GM12875 (cell line): ENCODE results near the gene SH3GLB2.

Experiments used
- H3K4me3 ChIP-seq: one replicate; pipeline ENCODE4 v1.5.1; 2011; ENCODE audit warnings: low read depth, low read length, control low read depth
- CTCF ChIP-seq: IDR thresholded peaks from 2 replicates; pipeline ENCODE4 v1.5.1; 2011; ENCODE audit warnings: low read depth, mild to moderate bottlenecking, control low read depth, inconsistent platforms, low read length, moderate library complexity, borderline replicate concordance; ENCODE audit not compliant: insufficient read depth

SH3GLB2 gene

DNA sequence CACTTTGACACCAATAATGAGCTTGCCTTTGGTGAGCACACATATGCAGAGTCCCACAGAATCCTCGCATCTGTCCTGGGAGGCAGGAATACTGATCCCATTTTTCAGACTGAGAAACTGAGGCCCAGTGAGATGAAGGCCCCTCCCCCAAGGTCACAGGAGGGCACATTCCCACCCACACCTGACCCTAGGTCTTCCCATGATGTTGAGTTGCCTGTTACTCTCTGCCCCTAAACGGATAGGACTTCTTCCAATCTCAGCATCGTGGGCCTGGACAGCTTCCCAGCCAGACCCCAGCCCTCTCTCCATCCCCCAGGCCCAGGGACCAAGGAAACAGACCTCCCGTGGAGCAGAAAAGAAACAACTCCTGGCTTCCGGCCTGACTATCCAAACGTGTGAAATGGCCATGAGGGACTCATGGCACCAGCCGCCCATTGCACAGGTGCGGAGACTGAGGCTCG lies 877 bp downstream of the SH3GLB2 start:
- H3K4me3 ChIP-seq: peak overlapping the region; percentile 86
- no peak for TF ChIP-seq CTCF

- peak overlapping the region; percentile 86 for H3K4me3 ChIP-seq
- TF ChIP-seq CTCF: no peak
These were observed 1.5 kb downstream of the SH3GLB2 start for GRCh38 chr9:129026442-129027223.

- TF ChIP-seq CTCF: no peak
- no peak overlapping the region for H3K4me3 ChIP-seq
These were observed 4.3 kb downstream of the SH3GLB2 start for GRCh38 chr9:129023908-129024233.

DNA sequence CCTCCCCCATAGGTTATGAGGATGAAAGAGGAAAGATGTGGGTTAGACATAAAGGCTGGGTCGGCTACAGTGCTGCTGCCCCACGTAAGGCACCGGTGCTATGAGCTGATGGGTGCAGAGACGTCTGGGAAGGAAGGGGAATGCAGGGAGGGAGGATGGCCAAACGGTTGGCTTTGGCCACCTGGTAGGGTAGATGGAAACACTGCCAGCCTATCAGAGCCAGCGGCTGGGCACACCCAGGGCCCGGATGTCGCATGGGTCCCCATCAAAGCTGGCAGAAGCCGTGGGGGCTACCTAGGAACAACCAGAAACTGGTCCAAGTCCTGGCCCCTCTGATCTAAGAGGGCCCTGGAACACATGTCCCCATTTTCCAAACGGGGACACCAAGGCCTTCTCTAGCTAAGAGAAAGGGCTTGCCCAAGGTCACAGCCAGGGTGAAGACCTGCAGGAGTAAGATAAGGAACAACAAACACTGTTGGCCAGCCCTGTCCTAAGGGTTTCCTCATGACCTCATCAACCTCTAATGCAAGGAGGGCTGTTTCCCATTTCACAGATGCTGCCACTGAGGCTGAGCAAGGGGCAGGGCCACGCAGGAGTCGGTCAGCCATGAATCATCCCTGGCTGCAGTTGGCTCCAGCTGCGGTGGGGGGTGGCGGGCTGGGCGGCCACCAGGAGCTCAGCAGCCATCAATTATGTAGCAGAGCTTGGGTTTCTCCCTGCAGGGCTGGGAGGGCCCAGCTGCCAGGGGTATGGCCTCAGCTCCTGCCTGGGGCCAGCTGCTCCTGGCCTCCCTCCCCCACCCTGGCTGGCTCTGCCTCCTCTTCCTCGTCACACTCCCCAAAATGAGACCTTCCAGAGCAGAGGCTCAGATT lies 4.9 kb downstream of the SH3GLB2 start:
- no peak overlapping the region for H3K4me3 ChIP-seq
- no peak for TF ChIP-seq CTCF

DNA sequence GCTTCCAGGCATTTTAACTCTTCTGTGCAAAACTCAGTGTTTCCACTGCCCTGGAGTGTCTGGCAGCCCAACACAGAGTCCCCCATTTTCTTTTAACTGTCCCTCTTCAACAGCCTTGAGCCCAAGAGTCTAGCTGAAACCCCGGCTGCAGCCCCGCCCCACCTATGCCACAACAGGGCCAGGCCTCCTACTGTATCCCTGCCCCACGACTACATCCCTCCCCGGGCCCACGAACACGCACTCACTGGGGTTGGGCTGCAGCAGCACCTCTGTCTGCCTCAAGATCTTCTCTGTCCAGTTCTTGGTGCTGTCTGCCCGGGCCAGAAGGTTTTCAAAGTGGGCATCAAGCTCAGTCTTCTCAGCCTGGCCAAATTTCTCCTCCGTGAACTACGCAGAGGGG lies 6.1 kb downstream of the SH3GLB2 start:
- H3K4me3 ChIP-seq: no peak overlapping the region
- TF ChIP-seq CTCF: no peak

GRCh38 chr9:129021091-129021490 lies 7.0 kb downstream of the SH3GLB2 start:
- H3K4me3 ChIP-seq: no peak overlapping the region
- TF ChIP-seq CTCF: no peak

- no peak for TF ChIP-seq CTCF
- no peak overlapping the region for H3K4me3 ChIP-seq
These were observed 13.5 kb downstream of the SH3GLB2 start for GRCh38 chr9:129014608-129015007.
